ENCODE results near the gene CIPC. TPM values are rescaled to one million over a fixed set of nuclear protein-coding genes. Genes with fewer than 3 reads are reported as not detected.

CIPC gene
- total and polyA plus RNA-seq, 2 of the 13 experiments (the other 11 are each of a cell fraction or from before 2014, with no cell fraction given): 7.6 to 13.9 TPM

DNA sequence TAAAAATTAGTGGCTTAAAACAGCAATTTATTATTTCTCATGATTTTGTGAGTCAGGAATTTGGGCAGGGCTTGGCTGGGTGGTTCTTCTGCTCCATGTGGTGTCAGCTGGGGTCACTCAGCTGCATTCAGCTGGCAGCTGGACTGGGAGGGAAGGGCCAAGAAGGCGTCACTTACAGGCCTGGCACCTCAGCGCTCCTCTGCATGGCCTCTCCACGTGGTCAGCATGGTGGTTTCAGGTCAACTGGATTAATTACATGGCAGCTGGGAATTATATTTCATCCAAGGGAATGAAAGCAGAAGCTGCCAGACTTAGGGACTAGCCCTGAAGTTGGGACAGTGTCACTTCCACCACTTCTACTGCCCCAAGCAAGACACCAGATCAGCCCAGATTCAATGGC is 42.1 kb upstream of the CIPC start:
- no peaks in the 10 kb centered on the region for H3K79me2 ChIP-seq (ENCODE audit: insufficient read depth, low read length)
- ChIA-PET POLR2A (no interaction called here), CTCF (ENCODE audit: low intra/inter-chr PET ratio, low total read pairs) (interaction anchor here (1.7 kb wide), 1 partner anchor 109 kb away, joined by 5 read pairs; no protein-coding TSS in a partner anchor)
- H3K27me3 ChIP-seq (ENCODE audit: control insufficient read depth in 1 of 2, insufficient read depth in 2 of 2, low read length in 2 of 2): peaks cover 0 to 17% of the 10 kb centered on the region in 2 experiments; a peak in 1 of 5 replicates
- H2AFZ ChIP-seq (ENCODE audit: low read length): no peak overlapping the region
- DNase-seq (ENCODE audit: low spot score) (no peak), ATAC-seq (no peak), FAIRE-seq (no peak)
- H3K36me3 ChIP-seq (replicated peaks in 1 of 2; ENCODE audit: control insufficient read depth in 1 of 2, insufficient read depth in 2 of 2, low read length in 2 of 2): no peaks in the 10 kb centered on the region
- WGBS (ENCODE audit: low lambda C conversion rate): no CpG with 5 or more reads among the region's 3 CpGs
- no peak overlapping the region for H3K4me2 ChIP-seq (ENCODE audit: low read depth, low read length)
- H3K27ac ChIP-seq (ENCODE audit: extremely low read length, insufficient read depth, low read length): no peak overlapping the region
- H3K9ac ChIP-seq (ENCODE audit: insufficient read depth, low read depth, low read length): no peak overlapping the region
- no peaks in the 10 kb centered on the region for H4K20me1 ChIP-seq (ENCODE audit: insufficient read depth, low read length)
- no peak overlapping the region for H3K4me3 ChIP-seq (replicated peaks in 1 of 3; ENCODE audit: insufficient read depth in 1 of 3, low read depth in 2 of 3, low read length in 3 of 3)
- BruUV-seq (replicated peaks): no TSS peak
- TF ChIP-seq ZNF331 (CRISPR knock-in tag; IDR thresholded peaks at IDR 0.05) (peak; percentile 99), ZNF280B (CRISPR knock-in tag; IDR thresholded peaks at IDR 0.05; ENCODE audit: borderline replicate concordance) (no peak)
- in situ Hi-C loops (cut with HindIII; ENCODE audit: extremely low pct_ligation_motif_present, low pct_unique_long_range_greater_than_20kb) (no loop called here), intact Hi-C loops (cut with micrococcal nuclease; ENCODE audit: unreplicated experiment) (no loop called here)
- H3K9me3 ChIP-seq (ENCODE audit: low read length): no peaks in the 10 kb centered on the region; the same call in 1 of the 2 replicates
- H3K4me1 ChIP-seq (ENCODE audit: insufficient read depth, low read length): peaks cover 35% of the 10 kb centered on the region

DNA sequence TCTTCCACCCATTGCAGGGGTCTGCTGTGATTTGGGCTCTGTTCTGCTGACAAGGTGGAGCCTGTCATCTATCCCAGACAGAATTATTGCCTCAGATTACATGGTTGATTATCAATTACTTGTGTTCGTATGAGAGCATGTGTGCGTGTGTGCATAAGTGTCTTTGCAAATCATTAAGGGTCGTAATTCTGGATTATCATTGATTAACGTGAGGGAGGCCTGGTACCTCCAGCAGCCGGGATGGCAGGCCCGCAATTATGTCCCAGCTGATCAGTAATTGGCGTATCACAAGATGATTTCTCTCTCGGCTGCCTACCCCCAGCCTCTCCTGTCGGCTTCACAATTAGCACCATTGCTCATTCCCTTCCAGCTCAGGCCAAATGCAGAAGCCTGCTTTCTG is 39.9 kb upstream of the CIPC start:
- no peaks in the 10 kb centered on the region for H4K20me1 ChIP-seq (ENCODE audit: insufficient read depth, low read length)
- WGBS (ENCODE audit: low lambda C conversion rate): 48% methylated on average over 9 of the region's 9 CpGs
- no TSS peak for BruUV-seq (replicated peaks)
- no peak overlapping the region for H3K4me2 ChIP-seq (ENCODE audit: low read depth, low read length)
- POLR2A ChIA-PET: no interaction called here
- CTCF ChIA-PET (ENCODE audit: low intra/inter-chr PET ratio, low total read pairs): no interaction called here
- H3K9me3 ChIP-seq (ENCODE audit: low read length): no peaks in the 10 kb centered on the region; the same call in 1 of the 2 replicates
- no peak for DNase-seq (ENCODE audit: low spot score)
- peaks cover 2 to 17% of the 10 kb centered on the region in 2 experiments; a peak in 2 of 5 replicates for H3K27me3 ChIP-seq (ENCODE audit: control insufficient read depth in 1 of 2, insufficient read depth in 2 of 2, low read length in 2 of 2)
- no peaks in the 10 kb centered on the region for H3K79me2 ChIP-seq (ENCODE audit: insufficient read depth, low read length)
- no peak for FAIRE-seq
- H3K4me3 ChIP-seq (replicated peaks in 1 of 3; ENCODE audit: insufficient read depth in 1 of 3, low read depth in 2 of 3, low read length in 3 of 3): no peak overlapping the region
- H3K27ac ChIP-seq (ENCODE audit: extremely low read length, insufficient read depth, low read length): no peak overlapping the region
- no peak for ATAC-seq
- H2AFZ ChIP-seq (ENCODE audit: low read length): no peak overlapping the region
- peaks cover 16% of the 10 kb centered on the region; the same call in 1 of the 2 replicates for H3K4me1 ChIP-seq (ENCODE audit: insufficient read depth, low read length)
- no peaks in the 10 kb centered on the region for H3K36me3 ChIP-seq (replicated peaks in 1 of 2; ENCODE audit: control insufficient read depth in 1 of 2, insufficient read depth in 2 of 2, low read length in 2 of 2)
- in situ Hi-C loops (cut with HindIII; ENCODE audit: extremely low pct_ligation_motif_present, low pct_unique_long_range_greater_than_20kb) (no loop called here), intact Hi-C loops (cut with micrococcal nuclease; ENCODE audit: unreplicated experiment) (no loop called here)
- H3K9ac ChIP-seq (ENCODE audit: insufficient read depth, low read depth, low read length): no peak overlapping the region
- TF ChIP-seq ZNF773 (CRISPR knock-in tag; IDR thresholded peaks at IDR 0.05; ENCODE audit: borderline replicate concordance) (no peak), FOXM1 (CRISPR knock-in tag; IDR thresholded peaks at IDR 0.05) (no peak), ZNF407 (CRISPR knock-in tag; IDR thresholded peaks at IDR 0.05; ENCODE audit: not compliant biosample characterization) (no peak), FOXC1 (CRISPR knock-in tag; IDR thresholded peaks at IDR 0.05; ENCODE audit: borderline replicate concordance) (no peak), JARID2 (CRISPR knock-in tag; IDR thresholded peaks at IDR 0.05; ENCODE audit: insufficient replicate concordance) (no peak)
